ENCODE data around the gene FRK.

FRK gene

DNA sequence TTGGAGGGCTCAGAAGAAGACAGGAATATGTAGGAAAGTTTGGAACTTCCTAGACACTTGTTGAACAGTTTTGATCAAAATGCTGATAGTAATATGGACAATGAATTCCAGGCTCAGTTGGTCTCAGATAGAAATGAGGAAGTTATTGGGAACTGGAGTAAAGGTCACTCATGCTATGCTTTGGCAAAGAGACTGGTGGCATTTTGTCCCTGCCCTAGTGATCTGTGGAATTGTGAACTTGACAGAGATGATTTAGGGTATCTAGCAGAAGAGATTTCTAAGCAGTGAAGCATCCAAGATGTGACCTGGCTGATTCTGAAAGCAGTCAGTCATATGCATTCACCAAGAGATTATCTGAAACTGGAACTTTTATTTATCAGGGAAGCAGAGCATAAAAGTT is 45.1 kb downstream of the FRK start:
- H3K36me3 Mint-ChIP-seq (ENCODE audit: low read depth) = no peaks in the 10 kb centered on the region
- TF ChIP-seq, protein P1, sequence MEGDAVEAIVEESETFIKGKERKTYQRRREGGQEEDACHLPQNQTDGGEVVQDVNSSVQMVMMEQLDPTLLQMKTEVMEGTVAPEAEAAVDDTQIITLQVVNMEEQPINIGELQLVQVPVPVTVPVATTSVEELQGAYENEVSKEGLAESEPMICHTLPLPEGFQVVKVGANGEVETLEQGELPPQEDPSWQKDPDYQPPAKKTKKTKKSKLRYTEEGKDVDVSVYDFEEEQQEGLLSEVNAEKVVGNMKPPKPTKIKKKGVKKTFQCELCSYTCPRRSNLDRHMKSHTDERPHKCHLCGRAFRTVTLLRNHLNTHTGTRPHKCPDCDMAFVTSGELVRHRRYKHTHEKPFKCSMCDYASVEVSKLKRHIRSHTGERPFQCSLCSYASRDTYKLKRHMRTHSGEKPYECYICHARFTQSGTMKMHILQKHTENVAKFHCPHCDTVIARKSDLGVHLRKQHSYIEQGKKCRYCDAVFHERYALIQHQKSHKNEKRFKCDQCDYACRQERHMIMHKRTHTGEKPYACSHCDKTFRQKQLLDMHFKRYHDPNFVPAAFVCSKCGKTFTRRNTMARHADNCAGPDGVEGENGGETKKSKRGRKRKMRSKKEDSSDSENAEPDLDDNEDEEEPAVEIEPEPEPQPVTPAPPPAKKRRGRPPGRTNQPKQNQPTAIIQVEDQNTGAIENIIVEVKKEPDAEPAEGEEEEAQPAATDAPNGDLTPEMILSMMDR (IDR thresholded peaks at IDR 0.05; ENCODE audit: unreplicated experiment in 3 of 3) = no peak
- H3K4me1 Mint-ChIP-seq = peaks cover 50% of the 10 kb centered on the region
- no peak overlapping the region for H3K4me3 Mint-ChIP-seq
- H3K27ac Mint-ChIP-seq = peak overlapping the region in 2 of 3 experiments; percentile 20 to 92
- no peaks in the 10 kb centered on the region for H3K9me3 Mint-ChIP-seq
- H3K27me3 Mint-ChIP-seq (ENCODE audit: low read depth) = no peaks in the 10 kb centered on the region

DNA sequence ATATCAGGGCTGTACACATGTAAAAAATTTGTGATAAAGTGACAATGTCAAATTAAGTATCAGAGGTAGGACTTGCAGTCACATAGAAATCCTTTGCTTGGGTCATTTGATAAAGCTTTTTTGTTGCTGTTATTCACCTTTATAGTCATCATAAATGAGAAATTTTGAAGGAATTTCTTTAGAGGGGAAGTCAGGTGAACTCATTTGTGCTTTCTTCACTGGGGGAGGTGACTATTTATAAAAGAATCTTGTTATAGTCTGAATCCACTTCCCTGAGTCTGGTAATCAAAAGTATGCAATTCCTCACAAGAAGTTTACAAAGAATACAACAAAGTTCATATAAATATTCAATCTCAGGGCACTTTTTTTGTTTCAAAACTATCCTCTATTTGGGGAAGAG is 47.7 kb downstream of the FRK start:
- TF ChIP-seq, protein P1 (IDR thresholded peaks at IDR 0.05; ENCODE audit: unreplicated experiment in 3 of 3) = no peak
- no peaks in the 10 kb centered on the region for H3K27me3 Mint-ChIP-seq (ENCODE audit: low read depth)
- H3K27ac Mint-ChIP-seq = no peak overlapping the region
- H3K4me1 Mint-ChIP-seq = peaks cover 50% of the 10 kb centered on the region
- no peaks in the 10 kb centered on the region for H3K9me3 Mint-ChIP-seq
- H3K4me3 Mint-ChIP-seq = no peak overlapping the region
- no peaks in the 10 kb centered on the region for H3K36me3 Mint-ChIP-seq (ENCODE audit: low read depth)

DNA sequence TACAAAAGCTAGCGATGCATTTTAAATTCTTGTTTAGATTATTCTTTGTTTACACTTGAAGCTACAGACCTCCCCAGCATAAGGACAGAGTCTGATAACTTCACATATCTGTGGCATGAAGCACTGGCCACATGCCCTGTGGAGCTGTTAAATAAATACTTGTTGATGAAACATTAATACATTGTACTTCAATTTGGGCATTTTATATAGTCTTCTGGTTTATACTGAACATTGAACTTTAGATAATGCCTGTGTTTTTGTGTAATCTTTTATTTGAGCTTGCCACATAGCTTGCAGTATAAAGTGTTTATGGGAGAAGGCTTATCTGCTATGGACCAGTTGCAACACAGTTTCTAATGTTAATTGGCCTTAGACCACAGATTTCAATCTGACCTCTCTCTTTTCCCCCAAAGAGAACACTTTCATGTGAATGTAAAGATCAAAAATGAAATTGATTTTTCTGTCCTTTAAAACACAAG is 48.2 kb downstream of the FRK start:
- Mint-ChIP-seq H3K27me3 (ENCODE audit: low read depth) (no peaks in the 10 kb centered on the region), H3K4me1 (peaks cover 46% of the 10 kb centered on the region), H3K4me3 (no peak overlapping the region), H3K9me3 (no peaks in the 10 kb centered on the region), H3K27ac (peak overlapping the region in 2 of 3 experiments; percentile 4 to 23), H3K36me3 (ENCODE audit: low read depth) (no peaks in the 10 kb centered on the region)
- TF ChIP-seq, protein P1 (IDR thresholded peaks at IDR 0.05; ENCODE audit: unreplicated experiment in 3 of 3) = no peak

DNA sequence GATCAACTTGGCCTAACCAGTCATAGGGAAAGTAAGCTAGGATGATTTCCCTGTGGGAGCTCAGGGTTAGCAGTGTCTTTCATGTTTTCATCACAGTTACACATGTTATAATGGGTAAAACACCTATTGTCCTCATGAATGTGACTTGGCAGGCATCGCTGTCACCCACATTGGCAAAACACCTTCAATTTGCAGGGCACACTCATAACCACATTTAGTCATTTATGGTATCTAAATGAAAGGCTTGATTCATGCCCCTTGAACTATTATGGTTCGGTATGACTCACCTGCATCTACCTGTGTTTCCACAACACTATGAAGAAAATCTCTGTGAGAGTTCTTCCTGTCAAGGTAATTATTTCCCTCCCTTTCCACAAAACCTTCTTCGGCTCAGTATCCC is 49.2 kb downstream of the FRK start:
- TF ChIP-seq, protein P1 (IDR thresholded peaks at IDR 0.05; ENCODE audit: unreplicated experiment in 3 of 3) = no peak
- Mint-ChIP-seq H3K9me3 (no peaks in the 10 kb centered on the region), H3K36me3 (ENCODE audit: low read depth) (no peaks in the 10 kb centered on the region), H3K4me1 (peaks cover 36% of the 10 kb centered on the region), H3K4me3 (no peak overlapping the region), H3K27ac (no peak overlapping the region), H3K27me3 (ENCODE audit: low read depth) (no peaks in the 10 kb centered on the region)

DNA sequence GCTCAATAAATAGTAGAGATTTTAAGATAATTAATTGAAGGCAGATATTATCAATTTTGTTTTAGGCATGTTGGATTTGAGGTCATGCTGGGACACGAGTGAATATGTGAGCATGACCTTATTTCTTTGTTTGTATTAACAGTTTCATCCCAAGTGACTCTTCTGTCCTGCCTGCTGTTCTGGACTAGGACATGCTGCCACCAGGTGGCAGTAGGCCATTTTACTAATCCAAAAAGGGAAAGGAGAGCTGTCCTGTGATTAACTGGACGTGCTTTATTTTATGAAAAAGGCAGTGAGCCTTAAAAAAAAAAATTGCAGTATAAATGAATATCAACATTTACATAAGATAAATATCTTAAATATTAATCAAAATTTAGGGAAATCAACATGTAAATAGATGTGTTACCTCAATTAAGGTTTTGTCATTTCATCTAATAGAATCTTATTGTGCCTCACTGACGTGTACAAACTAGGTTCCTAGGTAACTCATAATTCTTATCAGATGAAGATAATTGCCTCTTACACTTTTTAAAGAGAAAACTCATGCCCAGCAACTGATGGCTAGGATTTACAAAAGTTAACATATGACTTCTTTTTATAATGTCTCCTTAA is 49.8 kb downstream of the FRK start:
- Mint-ChIP-seq H3K27me3 (ENCODE audit: low read depth) (no peaks in the 10 kb centered on the region), H3K36me3 (ENCODE audit: low read depth) (no peaks in the 10 kb centered on the region), H3K4me3 (no peak overlapping the region), H3K9me3 (no peaks in the 10 kb centered on the region), H3K27ac (peak overlapping the region in 1 of 3 experiments; percentile 38), H3K4me1 (peaks cover 34% of the 10 kb centered on the region)
- TF ChIP-seq, protein P1 (IDR thresholded peaks at IDR 0.05; ENCODE audit: unreplicated experiment in 3 of 3) = peak; percentile 78 to 86 (median 79)

DNA sequence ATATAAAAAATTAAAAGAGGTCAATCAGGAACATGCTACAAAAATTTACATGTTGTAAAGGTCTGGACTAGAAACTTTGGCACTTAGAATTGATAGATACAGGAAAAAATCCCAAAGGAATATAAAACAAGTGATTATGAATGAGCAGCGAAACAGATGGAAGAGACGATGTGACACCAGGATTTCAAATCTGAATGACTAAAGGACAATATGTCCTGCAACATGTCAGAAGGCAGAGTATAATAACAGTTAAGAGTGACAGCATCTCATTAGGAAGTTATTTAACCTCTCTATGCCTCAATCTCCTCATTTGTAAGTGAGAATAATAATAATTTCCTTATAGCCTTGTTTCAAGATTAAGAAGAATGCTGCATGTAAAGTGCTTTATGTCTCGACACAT is 50.3 kb downstream of the FRK start:
- Mint-ChIP-seq H3K27ac (peak overlapping the region in 1 of 3 experiments; percentile 38), H3K4me1 (peaks cover 29% of the 10 kb centered on the region), H3K4me3 (no peak overlapping the region), H3K9me3 (no peaks in the 10 kb centered on the region), H3K27me3 (ENCODE audit: low read depth) (no peaks in the 10 kb centered on the region), H3K36me3 (ENCODE audit: low read depth) (no peaks in the 10 kb centered on the region)
- TF ChIP-seq, protein P1 (IDR thresholded peaks at IDR 0.05; ENCODE audit: unreplicated experiment in 3 of 3) = no peak
